H1 (cell line): ENCODE data around the gene UBXN1. TPM values are rescaled to one million over a fixed set of nuclear protein-coding genes. Genes with fewer than 3 reads are reported as not detected.

ENCODE experiments used
- CTCF ChIA-PET: fragments of 300-600 bp; sonication (Branson Sonifier 250); formaldehyde crosslinking; loops from one replicate; lab custom pipeline; 2021; ENCODE audit not compliant: partially characterized antibody; lab: Charles Lee
- POLR2A ChIA-PET: fragments of 300-600 bp; sonication (Branson Sonifier 250); formaldehyde crosslinking; loops from one replicate; lab custom pipeline; 2021; ENCODE audit warnings: inconsistent platforms; ENCODE audit not compliant: partially characterized antibody; lab: Charles Lee
- DNase-seq, 2 experiments: peaks; one replicate each; pipeline versions ENCODE4 v3.0.0 to v3.0.0-alpha.2; 2010 to 2022; ENCODE audit warnings: low spot score in 2 of 2, low read depth in 1 of 2, mixed read lengths in 1 of 2
- FAIRE-seq: peaks from 2 replicates; lab custom pipeline; 2011; peaks lifted over from hg19 to GRCh38; lab: Jason Lieb, UNC
- H2AFZ ChIP-seq: 2 replicates; pipeline ENCODE4 v1.8.1; 2012; ENCODE audit warnings: low read length, inconsistent platforms
- H2AK5ac ChIP-seq: 2 replicates; pipeline ENCODE4 v1.6.1; 2013; ENCODE audit warnings: low read depth, low read length
- H2BK120ac ChIP-seq: replicated peaks from 2 replicates; pipeline ENCODE3; 2013; ENCODE audit warnings: low read depth, low read length, inconsistent platforms
- H2BK12ac ChIP-seq: 2 replicates; pipeline ENCODE4 v1.6.1; 2013; ENCODE audit warnings: low read depth, low read length
- H2BK15ac ChIP-seq: 2 replicates; pipeline ENCODE4 v1.6.1; 2013; ENCODE audit warnings: low read length
- H2BK20ac ChIP-seq: 2 replicates; pipeline ENCODE4 v1.6.1; 2013; ENCODE audit warnings: low read length
- H2BK5ac ChIP-seq: 2 replicates; pipeline ENCODE4 v1.6.1; 2013; ENCODE audit warnings: low read depth, low read length
- H3K14ac ChIP-seq: 2 replicates; pipeline ENCODE4 v1.6.1; 2013; ENCODE audit warnings: inconsistent platforms; ENCODE audit not compliant: insufficient read length
- H3K18ac ChIP-seq: 2 replicates; pipeline ENCODE4 v1.6.1; 2013; ENCODE audit warnings: low read length; ENCODE audit errors: extremely low read depth
- H3K23ac ChIP-seq: 2 replicates; pipeline ENCODE4 v1.6.1; 2013; ENCODE audit warnings: inconsistent platforms; ENCODE audit not compliant: insufficient read length
- H3K23me2 ChIP-seq: 2 replicates; pipeline ENCODE4 v1.6.1; 2013; ENCODE audit warnings: low read depth, low read length
- H3K27ac ChIP-seq: 2 replicates; pipeline ENCODE4 v1.6.1; 2011; ENCODE audit warnings: low read depth, low read length, inconsistent platforms
- H3K27me3 ChIP-seq, 4 experiments: replicated peaks in 1 of 4; 1 replicate in 1 of 4; 2 replicates in 3 of 4; pipeline versions ENCODE4 v1.6.1 to v1.8.1; 2011 to 2013; ENCODE audit warnings: low read length in 3 of 4, mild to moderate bottlenecking in 3 of 4, inconsistent platforms in 2 of 4, mixed read lengths in 2 of 4, moderate library complexity in 1 of 4; ENCODE audit not compliant: control insufficient read depth in 3 of 4, insufficient read depth in 3 of 4; ENCODE audit errors: extremely low read depth in 1 of 4
- H3K36me3 ChIP-seq, 4 experiments: 2 replicates each; pipeline versions ENCODE4 v1.6.1 to v1.8.1; 2011 to 2013; ENCODE audit warnings: mild to moderate bottlenecking in 4 of 4, low read length in 3 of 4, moderate library complexity in 2 of 4, control low read depth in 1 of 4, inconsistent platforms in 1 of 4; ENCODE audit not compliant: insufficient read depth in 4 of 4, control insufficient read depth in 2 of 4
- H3K4ac ChIP-seq: replicated peaks from 2 replicates; pipeline ENCODE3; 2013; ENCODE audit warnings: low read length, low read depth, mixed read lengths, inconsistent platforms; ENCODE audit not compliant: insufficient read length
- H3K4me1 ChIP-seq, 4 experiments: replicated peaks in 1 of 4; 1 replicate in 1 of 4; 2 replicates in 3 of 4; pipeline versions ENCODE4 v1.6.1 to v1.8.1; 2011 to 2013; ENCODE audit warnings: low read length in 3 of 4, inconsistent platforms in 2 of 4, mixed read lengths in 1 of 4; ENCODE audit not compliant: insufficient read depth in 4 of 4, control insufficient read depth in 3 of 4
- H3K4me2 ChIP-seq, 2 experiments: 2 replicates each; pipeline versions ENCODE4 v1.6.1 to v1.8.1; 2011 to 2013; ENCODE audit warnings: low read depth in 2 of 2, low read length in 2 of 2, control low read depth in 1 of 2, inconsistent platforms in 1 of 2, mild to moderate bottlenecking in 1 of 2; ENCODE audit not compliant: insufficient read depth in 1 of 2
- H3K4me3 ChIP-seq, 4 experiments: fragments of 200-600, 300-600 bp in 1 of 4; sonication (generic), shearing (Covaris generic), sonication (Bioruptor Twin) in 1 of 4; 2 replicates each; pipeline versions ENCODE4 v1.5.1 to v1.8.1; 2011 to 2016; ENCODE audit warnings: low read length in 4 of 4, low read depth in 3 of 4, control low read depth in 2 of 4, inconsistent platforms in 2 of 4, mild to moderate bottlenecking in 2 of 4, mixed read lengths in 1 of 4, moderate library complexity in 1 of 4; ENCODE audit not compliant: insufficient read depth in 2 of 4; ENCODE audit errors: extremely low read depth in 1 of 4
- H3K56ac ChIP-seq: replicated peaks from 2 replicates; pipeline ENCODE3; 2013; ENCODE audit warnings: low read depth, mild to moderate bottlenecking, mixed read lengths, low read length, inconsistent platforms; ENCODE audit not compliant: insufficient read length
- H3K79me1 ChIP-seq: 2 replicates; pipeline ENCODE4 v1.6.1; 2013; ENCODE audit warnings: low read depth, low read length, control low read depth
- H3K79me2 ChIP-seq, 2 experiments: 2 replicates each; pipeline versions ENCODE4 v1.6.1 to v1.8.1; 2012 to 2013; ENCODE audit warnings: low read length in 2 of 2, mild to moderate bottlenecking in 2 of 2, inconsistent platforms in 1 of 2; ENCODE audit not compliant: insufficient read depth in 2 of 2, control insufficient read depth in 1 of 2
- H3K9ac ChIP-seq, 4 experiments: replicated peaks in 1 of 4; 1 replicate in 1 of 4; 2 replicates in 3 of 4; pipeline versions ENCODE4 v1.6.1 to v1.8.1; 2011 to 2013; ENCODE audit warnings: low read depth in 3 of 4, low read length in 3 of 4, control low read depth in 2 of 4, mild to moderate bottlenecking in 2 of 4, moderate library complexity in 2 of 4, inconsistent platforms in 1 of 4; ENCODE audit errors: extremely low read depth in 1 of 4
- H3K9me3 ChIP-seq, 2 experiments: 2 replicates each; pipeline versions ENCODE4 v1.6.1 to v1.8.1; 2012 to 2013; ENCODE audit warnings: mild to moderate bottlenecking in 2 of 2, moderate library complexity in 2 of 2, control low read depth in 1 of 2, inconsistent platforms in 1 of 2, low read depth in 1 of 2, low read length in 1 of 2, mixed read lengths in 1 of 2; ENCODE audit not compliant: insufficient read depth in 2 of 2
- H4K20me1 ChIP-seq, 2 experiments: replicated peaks in 1 of 2; 2 replicates each; pipeline versions ENCODE3 to v1.8.1; 2011 to 2013; ENCODE audit warnings: inconsistent platforms in 2 of 2, low read length in 2 of 2, mild to moderate bottlenecking in 1 of 2; ENCODE audit not compliant: insufficient read depth in 2 of 2, control insufficient read depth in 1 of 2
- H4K5ac ChIP-seq: 2 replicates; pipeline ENCODE4 v1.6.1; 2013; ENCODE audit warnings: low read length, low read depth, mixed read lengths, inconsistent platforms; ENCODE audit not compliant: insufficient read length
- H4K8ac ChIP-seq: 2 replicates; pipeline ENCODE4 v1.8.0; 2013; ENCODE audit warnings: mild to moderate bottlenecking, moderate library complexity, low read length, inconsistent platforms; ENCODE audit not compliant: insufficient read depth; ENCODE audit errors: extremely low read depth
- H4K91ac ChIP-seq: replicated peaks from 2 replicates; pipeline ENCODE3; 2013; ENCODE audit warnings: low read length, mixed read lengths, inconsistent platforms; ENCODE audit not compliant: insufficient read length
- CBX8 ChIP-seq: fragments of 300-800, 300-1000 bp; sonication (generic); IDR thresholded peaks from 2 replicates; pipeline ENCODE4 v1.7.1; 2016; ENCODE audit warnings: low read depth, low read length, borderline replicate concordance
- EP300 ChIP-seq, 2 experiments: IDR thresholded peaks; 1 replicate in 1 of 2; 2 replicates in 1 of 2; pipeline ENCODE4 v1.6.1; 2011 to 2012; ENCODE audit warnings: low read depth in 2 of 2, low read length in 2 of 2, mild to moderate bottlenecking in 2 of 2, borderline replicate concordance in 1 of 2, inconsistent platforms in 1 of 2, moderate library complexity in 1 of 2
- EZH2 ChIP-seq: fragments of 200-600 bp; sonication (generic); IDR thresholded peaks from 2 replicates; pipeline ENCODE4 v1.7.1; 2012; ENCODE audit warnings: low read depth, mild to moderate bottlenecking, moderate library complexity, low read length, inconsistent platforms; ENCODE audit not compliant: severe bottlenecking
- HDAC6 ChIP-seq: IDR thresholded peaks from one replicate; pipeline ENCODE4 v1.7.1; 2012; ENCODE audit warnings: low read depth, mild to moderate bottlenecking, inconsistent platforms, low read length, moderate library complexity
- KDM5A ChIP-seq: fragments of 200-600 bp; IDR thresholded peaks from 2 replicates; pipeline ENCODE4 v1.7.1; 2012; ENCODE audit warnings: mild to moderate bottlenecking, low read length, inconsistent platforms, mixed read lengths
- POLR2A ChIP-seq, 2 experiments: IDR thresholded peaks; 1 replicate in 1 of 2; 2 replicates in 1 of 2; pipeline ENCODE4 v1.6.1; 2011; ENCODE audit warnings: low read depth in 2 of 2, low read length in 2 of 2, mild to moderate bottlenecking in 2 of 2; ENCODE audit errors: control extremely low read depth in 1 of 2
- RBBP5 ChIP-seq: IDR thresholded peaks from 2 replicates; pipeline ENCODE4 v1.7.1; 2012; ENCODE audit warnings: low read depth, mild to moderate bottlenecking, inconsistent platforms, low read length, moderate library complexity, borderline replicate concordance
- SAP30 ChIP-seq: fragments of 300-600 bp; sonication (generic); IDR thresholded peaks from 2 replicates; pipeline ENCODE4 v1.7.1; 2012; ENCODE audit warnings: low read length, moderate library complexity, mild to moderate bottlenecking, inconsistent platforms; ENCODE audit not compliant: insufficient read depth, insufficient replicate concordance
- SIN3A ChIP-seq, 2 experiments: IDR thresholded peaks in 1 of 2; conservative IDR thresholded peaks in 1 of 2; 2 replicates each; pipeline ENCODE4 v1.6.1; 2011 to 2012; ENCODE audit warnings: low read length in 2 of 2, improper control_type of control experiment in 1 of 2, low read depth in 1 of 2, mild to moderate bottlenecking in 1 of 2
- SIRT6 ChIP-seq: IDR thresholded peaks from one replicate; pipeline ENCODE4 v1.7.1; 2012; ENCODE audit warnings: low read length, inconsistent platforms
- SP1 ChIP-seq: IDR thresholded peaks from 2 replicates; pipeline ENCODE4 v1.6.1; 2011; ENCODE audit warnings: low read depth, low read length
- TEAD4 ChIP-seq: IDR thresholded peaks from 2 replicates; pipeline ENCODE4 v1.6.1; 2012; ENCODE audit warnings: low read depth, low read length, inconsistent platforms, mixed read lengths
- WGBS, 2 experiments: shearing (Covaris generic) in 1 of 2; methylation state at CpG; one replicate each; pipeline versions ENCODE4 v1.1.6 to v1.1.7; 2013 to 2015; ENCODE audit warnings: low lambda C conversion rate in 2 of 2, mixed read lengths in 2 of 2, inconsistent platforms in 1 of 2, low coverage in 1 of 2, missing lambda C conversion rate in 1 of 2; ENCODE audit not compliant: insufficient replicate concordance in 2 of 2, insufficient coverage in 1 of 2, insufficient read length in 1 of 2; ENCODE audit errors: extremely low coverage in 1 of 2, missing lambda C conversion rate in 1 of 2; 5-methylcytosine and 5-hydroxymethylcytosine counted together
- polyA plus RNA-seq, 7 experiments: library from polyadenylated mRNA; depleted of rRNA in 3 of 7; stranded (reverse) in 5 of 7; unstranded in 2 of 7; fragments of >200 nt in 5 of 7; fragments of 200-250 nt in 2 of 7; gene quantifications; 1 replicate in 5 of 7; 2 replicates in 1 of 7; 4 replicates in 1 of 7; pipeline versions ENCODE4 v1.2.1 to v1.2.3, GENCODE V29; 2011 to 2013; ENCODE audit warnings: missing spikeins in 2 of 7, mixed read lengths in 2 of 7
- total RNA-seq: library from RNA; stranded (reverse); fragmentation: NEBNext Ultra II Directional; extraction: Animal tissue kit (Norgen Biotek cat#: 25700); gene quantifications from 2 replicates; pipeline ENCODE4 v1.2.1, GENCODE V29; 2021
- TF ChIP-seq, protein P1 (sequence below): IDR thresholded peaks from 2 replicates; pipeline ENCODE4 v1.6.1; 2012; ENCODE audit warnings: inconsistent platforms

UBXN1 gene
- total and polyA plus RNA-seq, 2 of the 8 experiments (the other 6 are each of a cell fraction or from before 2014, with no cell fraction given) = 78.6 to 114 TPM

GRCh38 chr11:62688491-62688890 lies 9.6 kb upstream of the UBXN1 start:
- no peak for FAIRE-seq
- TF ChIP-seq TEAD4 (no peak), SP1 (no peak), KDM5A (no peak), CBX8 (no peak), SAP30 (no peak), RBBP5 (no peak), EZH2 (no peak), POLR2A (IDR thresholded peaks at IDR 0.05; ENCODE audit: control extremely low read depth in 1 of 2, low read depth in 2 of 2, low read length in 2 of 2) (no peak), HDAC6 (no peak), SIN3A (conservative IDR thresholded peaks at IDR 0.05 in 1 of 2, IDR thresholded peaks at IDR 0.05 in 1 of 2; ENCODE audit: low read depth in 1 of 2, low read length in 2 of 2) (no peak), SIRT6 (no peak), EP300 (IDR thresholded peaks at IDR 0.05; ENCODE audit: borderline replicate concordance in 1 of 2, low read depth in 2 of 2, low read length in 2 of 2) (no peak)
- TF ChIP-seq, protein P1, sequence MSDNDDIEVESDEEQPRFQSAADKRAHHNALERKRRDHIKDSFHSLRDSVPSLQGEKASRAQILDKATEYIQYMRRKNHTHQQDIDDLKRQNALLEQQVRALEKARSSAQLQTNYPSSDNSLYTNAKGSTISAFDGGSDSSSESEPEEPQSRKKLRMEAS = no peak

More at GRCh38 chr11:62688491-62688890, 9.6 kb upstream of the UBXN1 start:
- Histone ChIP-seq H2BK5ac (no peak overlapping the region), H3K18ac (no peak overlapping the region), H3K56ac (no peak overlapping the region), H2BK15ac (no peak overlapping the region), H3K27ac (no peak overlapping the region), H3K23me2 (no peaks in the 10 kb centered on the region), H2AFZ (no peak overlapping the region), H3K9me3 (no peaks in the 10 kb centered on the region), H3K27me3 (no peaks in the 10 kb centered on the region), H4K8ac (peak overlapping the region; percentile 88; the same call in 1 of the 2 replicates), H3K4me3 (no peak overlapping the region), H4K91ac (no peak overlapping the region), H2AK5ac (no peak overlapping the region), H3K4ac (no peak overlapping the region), H3K9ac (no peak overlapping the region), H4K5ac (no peak overlapping the region), H4K20me1 (peaks cover 0 to 6% of the 10 kb centered on the region in 2 experiments), H3K79me2 (no peaks in the 10 kb centered on the region), H2BK12ac (no peak overlapping the region), H2BK120ac (no peak overlapping the region), H2BK20ac (no peak overlapping the region), H3K4me2 (peak overlapping the region in 1 of 2 experiments; percentile 1; a peak in 1 of 4 replicates), H3K14ac (no peak overlapping the region), H3K4me1 (peaks cover 0 to 4% (median 0%) of the 10 kb centered on the region in 4 experiments; a peak in 2 of 7 replicates), H3K36me3 (peaks cover 10 to 27% (median 24%) of the 10 kb centered on the region in 4 experiments; a peak in 6 of 8 replicates), H3K23ac (no peak overlapping the region), H3K79me1 (no peaks in the 10 kb centered on the region)
- ChIA-PET POLR2A (interaction anchor here (0.7 to 61.4 kb wide), 4 partner anchors 18 to 296 kb away, joined by 3 to 2041 read pairs (median 10); partner anchors contain the start of genes BSCL2, C11orf98, CSKMT and GANAB), CTCF (interaction anchor here (0.6 to 4.8 kb wide), 6 partner anchors 11 to 293 kb away, joined by 3 to 35 read pairs (median 4); partner anchors contain the start of genes BSCL2, GNG3, LBHD1 and UQCC3)
- 100% methylated on average over 1 of the region's 1 CpG; no CpG with 5 or more reads in 1 of the 2 experiments for WGBS, 2 experiments
- no peak for DNase-seq
